ENCODE results near the gene APMAP.

APMAP gene

DNA sequence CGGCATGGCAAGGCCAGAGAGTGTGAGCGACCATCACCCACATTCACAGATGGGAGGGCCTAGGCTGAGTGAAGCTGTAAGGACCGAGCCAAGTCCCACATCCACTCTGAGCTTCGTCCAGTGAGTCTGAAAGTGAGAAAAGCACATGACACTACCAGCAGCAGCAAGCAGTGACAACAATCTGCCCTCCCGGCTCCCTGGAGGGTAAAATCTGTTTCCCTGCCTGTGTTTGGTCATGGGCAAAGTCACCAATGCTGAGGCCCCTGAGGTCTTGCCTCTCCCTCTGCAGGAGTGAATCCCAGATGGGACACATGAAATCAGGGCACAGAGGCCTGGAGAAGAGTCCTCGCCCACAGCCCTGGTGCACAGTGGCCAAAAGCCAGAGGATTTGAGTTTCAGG lies 49.9 kb downstream of the APMAP start (continued):
- TF ChIP-seq, protein P1, sequence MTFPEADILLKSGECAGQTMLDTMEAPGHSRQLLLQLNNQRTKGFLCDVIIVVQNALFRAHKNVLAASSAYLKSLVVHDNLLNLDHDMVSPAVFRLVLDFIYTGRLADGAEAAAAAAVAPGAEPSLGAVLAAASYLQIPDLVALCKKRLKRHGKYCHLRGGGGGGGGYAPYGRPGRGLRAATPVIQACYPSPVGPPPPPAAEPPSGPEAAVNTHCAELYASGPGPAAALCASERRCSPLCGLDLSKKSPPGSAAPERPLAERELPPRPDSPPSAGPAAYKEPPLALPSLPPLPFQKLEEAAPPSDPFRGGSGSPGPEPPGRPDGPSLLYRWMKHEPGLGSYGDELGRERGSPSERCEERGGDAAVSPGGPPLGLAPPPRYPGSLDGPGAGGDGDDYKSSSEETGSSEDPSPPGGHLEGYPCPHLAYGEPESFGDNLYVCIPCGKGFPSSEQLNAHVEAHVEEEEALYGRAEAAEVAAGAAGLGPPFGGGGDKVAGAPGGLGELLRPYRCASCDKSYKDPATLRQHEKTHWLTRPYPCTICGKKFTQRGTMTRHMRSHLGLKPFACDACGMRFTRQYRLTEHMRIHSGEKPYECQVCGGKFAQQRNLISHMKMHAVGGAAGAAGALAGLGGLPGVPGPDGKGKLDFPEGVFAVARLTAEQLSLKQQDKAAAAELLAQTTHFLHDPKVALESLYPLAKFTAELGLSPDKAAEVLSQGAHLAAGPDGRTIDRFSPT (tag by site-specific recombination; IDR thresholded peaks at IDR 0.05): no peak
- TF ChIP-seq SP2 (tag by site-specific recombination; IDR thresholded peaks at IDR 0.05) (no peak), ZNF585B (tag by site-specific recombination; IDR thresholded peaks at IDR 0.05) (no peak), ZSCAN16 (tag by site-specific recombination; IDR thresholded peaks at IDR 0.05) (no peak), ZBTB1 (tag by site-specific recombination; IDR thresholded peaks at IDR 0.05) (no peak)
- TF ChIP-seq, protein P2, sequence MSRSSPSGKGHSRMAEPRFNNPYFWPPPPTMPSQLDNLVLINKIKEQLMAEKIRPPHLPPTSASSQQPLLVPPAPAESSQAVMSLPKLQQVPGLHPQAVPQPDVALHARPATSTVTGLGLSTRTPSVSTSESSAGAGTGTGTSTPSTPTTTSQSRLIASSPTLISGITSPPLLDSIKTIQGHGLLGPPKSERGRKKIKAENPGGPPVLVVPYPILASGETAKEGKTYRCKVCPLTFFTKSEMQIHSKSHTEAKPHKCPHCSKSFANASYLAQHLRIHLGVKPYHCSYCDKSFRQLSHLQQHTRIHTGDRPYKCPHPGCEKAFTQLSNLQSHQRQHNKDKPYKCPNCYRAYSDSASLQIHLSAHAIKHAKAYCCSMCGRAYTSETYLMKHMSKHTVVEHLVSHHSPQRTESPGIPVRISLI (tag by site-specific recombination; IDR thresholded peaks at IDR 0.05): no peak

DNA sequence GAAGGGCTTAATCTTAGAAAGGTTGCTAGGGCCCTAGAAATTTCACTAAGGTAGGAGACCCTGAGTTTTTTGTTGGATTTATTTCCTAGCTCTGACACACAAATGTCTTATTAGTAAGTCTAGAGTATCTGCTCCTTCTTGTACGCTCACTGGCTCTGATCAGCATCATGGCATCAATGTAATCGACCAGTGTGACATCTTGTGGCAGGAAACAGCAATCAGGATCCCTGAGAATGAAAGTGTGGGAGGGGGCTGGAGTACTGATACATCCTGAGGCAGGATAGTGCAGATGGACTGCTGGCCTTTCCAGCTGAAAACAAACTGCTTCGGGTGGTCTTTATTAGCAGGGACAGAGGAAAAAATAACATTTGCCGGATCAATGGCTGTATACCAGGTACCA lies 53.5 kb downstream of the APMAP start:
- no peak overlapping the region for H3K4me3 ChIP-seq (ENCODE audit: low read depth, low read length)
- TF ChIP-seq, protein P3, sequence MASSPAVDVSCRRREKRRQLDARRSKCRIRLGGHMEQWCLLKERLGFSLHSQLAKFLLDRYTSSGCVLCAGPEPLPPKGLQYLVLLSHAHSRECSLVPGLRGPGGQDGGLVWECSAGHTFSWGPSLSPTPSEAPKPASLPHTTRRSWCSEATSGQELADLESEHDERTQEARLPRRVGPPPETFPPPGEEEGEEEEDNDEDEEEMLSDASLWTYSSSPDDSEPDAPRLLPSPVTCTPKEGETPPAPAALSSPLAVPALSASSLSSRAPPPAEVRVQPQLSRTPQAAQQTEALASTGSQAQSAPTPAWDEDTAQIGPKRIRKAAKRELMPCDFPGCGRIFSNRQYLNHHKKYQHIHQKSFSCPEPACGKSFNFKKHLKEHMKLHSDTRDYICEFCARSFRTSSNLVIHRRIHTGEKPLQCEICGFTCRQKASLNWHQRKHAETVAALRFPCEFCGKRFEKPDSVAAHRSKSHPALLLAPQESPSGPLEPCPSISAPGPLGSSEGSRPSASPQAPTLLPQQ (tag by site-specific recombination; IDR thresholded peaks at IDR 0.05): no peak
- TF ChIP-seq, protein P4, sequence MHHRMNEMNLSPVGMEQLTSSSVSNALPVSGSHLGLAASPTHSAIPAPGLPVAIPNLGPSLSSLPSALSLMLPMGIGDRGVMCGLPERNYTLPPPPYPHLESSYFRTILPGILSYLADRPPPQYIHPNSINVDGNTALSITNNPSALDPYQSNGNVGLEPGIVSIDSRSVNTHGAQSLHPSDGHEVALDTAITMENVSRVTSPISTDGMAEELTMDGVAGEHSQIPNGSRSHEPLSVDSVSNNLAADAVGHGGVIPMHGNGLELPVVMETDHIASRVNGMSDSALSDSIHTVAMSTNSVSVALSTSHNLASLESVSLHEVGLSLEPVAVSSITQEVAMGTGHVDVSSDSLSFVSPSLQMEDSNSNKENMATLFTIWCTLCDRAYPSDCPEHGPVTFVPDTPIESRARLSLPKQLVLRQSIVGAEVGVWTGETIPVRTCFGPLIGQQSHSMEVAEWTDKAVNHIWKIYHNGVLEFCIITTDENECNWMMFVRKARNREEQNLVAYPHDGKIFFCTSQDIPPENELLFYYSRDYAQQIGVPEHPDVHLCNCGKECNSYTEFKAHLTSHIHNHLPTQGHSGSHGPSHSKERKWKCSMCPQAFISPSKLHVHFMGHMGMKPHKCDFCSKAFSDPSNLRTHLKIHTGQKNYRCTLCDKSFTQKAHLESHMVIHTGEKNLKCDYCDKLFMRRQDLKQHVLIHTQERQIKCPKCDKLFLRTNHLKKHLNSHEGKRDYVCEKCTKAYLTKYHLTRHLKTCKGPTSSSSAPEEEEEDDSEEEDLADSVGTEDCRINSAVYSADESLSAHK (tag by site-specific recombination; IDR thresholded peaks at IDR 0.05): no peak
- TF ChIP-seq ZNF792 (tag by site-specific recombination; IDR thresholded peaks at IDR 0.05) (no peak), YY2 (tag by site-specific recombination; IDR thresholded peaks at IDR 0.05) (no peak), ZNF654 (tag by site-specific recombination; IDR thresholded peaks at IDR 0.05; ENCODE audit: low read depth) (no peak), ZNF555 (tag by site-specific recombination; conservative IDR thresholded peaks at IDR 0.05) (no peak), ZNF571 (tag by site-specific recombination; IDR thresholded peaks at IDR 0.05) (no peak), ZFP69B (tag by site-specific recombination; IDR thresholded peaks at IDR 0.05) (no peak), SALL2 (tag by site-specific recombination; IDR thresholded peaks at IDR 0.05; ENCODE audit: borderline replicate concordance) (no peak), ZNF658 (tag by site-specific recombination; IDR thresholded peaks at IDR 0.05) (no peak), ZIC2 (tag by site-specific recombination; IDR thresholded peaks at IDR 0.05) (no peak), PRDM1 (tag by site-specific recombination; IDR thresholded peaks at IDR 0.05) (no peak), ZNF324 (tag by site-specific recombination; IDR thresholded peaks at IDR 0.05) (no peak), ZNF132 (tag by site-specific recombination; IDR thresholded peaks at IDR 0.05; ENCODE audit: borderline replicate concordance) (no peak), ZNF292 (tag by site-specific recombination; IDR thresholded peaks at IDR 0.05; ENCODE audit: borderline replicate concordance, low read depth) (no peak), SCRT1 (tag by site-specific recombination; IDR thresholded peaks at IDR 0.05; ENCODE audit: borderline replicate concordance) (no peak)
- TF ChIP-seq, protein P5, sequence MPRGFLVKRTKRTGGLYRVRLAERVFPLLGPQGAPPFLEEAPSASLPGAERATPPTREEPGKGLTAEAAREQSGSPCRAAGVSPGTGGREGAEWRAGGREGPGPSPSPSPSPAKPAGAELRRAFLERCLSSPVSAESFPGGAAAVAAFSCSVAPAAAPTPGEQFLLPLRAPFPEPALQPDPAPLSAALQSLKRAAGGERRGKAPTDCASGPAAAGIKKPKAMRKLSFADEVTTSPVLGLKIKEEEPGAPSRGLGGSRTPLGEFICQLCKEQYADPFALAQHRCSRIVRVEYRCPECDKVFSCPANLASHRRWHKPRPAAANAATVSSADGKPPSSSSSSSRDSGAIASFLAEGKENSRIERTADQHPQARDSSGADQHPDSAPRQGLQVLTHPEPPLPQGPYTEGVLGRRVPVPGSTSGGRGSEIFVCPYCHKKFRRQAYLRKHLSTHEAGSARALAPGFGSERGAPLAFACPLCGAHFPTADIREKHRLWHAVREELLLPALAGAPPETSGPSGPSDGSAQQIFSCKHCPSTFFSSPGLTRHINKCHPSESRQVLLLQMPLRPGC (tag by site-specific recombination; IDR thresholded peaks at IDR 0.05): no peak
- no peak overlapping the region for H3K27ac ChIP-seq (ENCODE audit: extremely low read depth, low read depth, low read length)
- ChIA-PET CTCF (interaction anchor here (1.4 kb wide), 1 partner anchor 9 kb away, joined by 3 read pairs; no protein-coding TSS in a partner anchor), POLR2A (no interaction called here)
- H3K4me1 ChIP-seq (ENCODE audit: control insufficient read depth, insufficient read depth, low read length): no peaks in the 10 kb centered on the region
- no peaks in the 10 kb centered on the region for H3K36me3 ChIP-seq (ENCODE audit: control insufficient read depth in 2 of 2, insufficient read depth in 1 of 2, low read length in 2 of 2)
- no peaks in the 10 kb centered on the region for H3K9me3 ChIP-seq (ENCODE audit: control insufficient read depth, insufficient read depth, low read depth, low read length)

Measured in HEK293 (cell line).